ENCODE data around the gene SLC44A1.

SLC44A1 gene

DNA sequence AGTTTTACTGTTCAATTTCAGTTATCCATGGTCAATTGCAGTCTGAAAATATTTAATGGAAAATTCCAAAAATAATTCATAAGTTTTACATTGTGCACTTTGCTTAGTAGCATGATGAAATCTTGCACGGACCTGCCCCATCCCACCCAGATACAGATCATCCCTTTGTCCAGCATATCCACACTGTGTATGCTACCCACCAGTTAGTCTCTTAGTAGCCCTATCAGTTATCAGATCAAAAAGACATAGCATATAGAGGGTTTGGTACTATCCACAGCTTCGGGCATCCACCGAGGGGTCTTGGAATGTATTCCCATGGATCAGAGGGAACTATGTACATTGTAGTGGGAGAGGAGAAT, 97.7 kb downstream of the SLC44A1 start:
- Histone ChIP-seq H3K9me3 (ENCODE audit: insufficient read depth, low read length) (no peaks in the 10 kb centered on the region), H3K4me3 (ENCODE audit: insufficient read length, low read depth) (no peak overlapping the region), H3K27me3 (ENCODE audit: insufficient read depth, insufficient read length) (no peaks in the 10 kb centered on the region), H3K9ac (ENCODE audit: insufficient read length, low read depth) (no peak overlapping the region), H3K4me1 (ENCODE audit: insufficient read depth, insufficient read length) (no peaks in the 10 kb centered on the region), H3K36me3 (ENCODE audit: insufficient read depth, insufficient read length, low read length) (peaks cover 15% of the 10 kb centered on the region)
- TF ChIP-seq YY1 (IDR thresholded peaks at IDR 0.05; ENCODE audit: insufficient read depth, insufficient read length): no peak
- TF ChIP-seq SUZ12 (IDR thresholded peaks at IDR 0.05; ENCODE audit: extremely low read depth, insufficient read depth, insufficient read length): no peak
- no peak for TF ChIP-seq ZNF274 (IDR thresholded peaks at IDR 0.05; ENCODE audit: low read depth, low read length)
- no peak for DNase-seq (ENCODE audit: low read depth, low spot score)

DNA sequence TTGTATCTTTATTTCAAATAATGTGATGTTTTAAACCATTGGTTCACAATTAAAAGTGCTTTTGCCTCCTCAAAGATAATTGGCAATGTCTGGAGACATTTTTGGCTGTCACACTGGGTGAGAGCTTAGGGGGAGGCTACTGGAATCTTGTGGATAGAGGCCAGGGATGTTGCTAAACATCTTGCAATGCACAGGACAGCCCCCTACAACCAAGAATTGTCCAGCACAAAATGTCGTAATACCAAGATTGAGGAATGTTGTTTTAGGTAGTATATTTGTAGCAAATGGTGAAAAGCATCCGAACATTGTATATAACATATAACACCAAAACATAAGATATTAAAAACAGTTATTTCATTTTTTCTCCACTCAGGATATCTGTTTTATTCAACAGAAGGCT, 99.8 kb downstream of the SLC44A1 start:
- no peak for DNase-seq (ENCODE audit: low read depth, low spot score)
- Histone ChIP-seq H3K27me3 (ENCODE audit: insufficient read depth, insufficient read length) (no peaks in the 10 kb centered on the region), H3K4me1 (ENCODE audit: insufficient read depth, insufficient read length) (no peaks in the 10 kb centered on the region), H3K9me3 (ENCODE audit: insufficient read depth, low read length) (no peaks in the 10 kb centered on the region), H3K36me3 (ENCODE audit: insufficient read depth, insufficient read length, low read length) (peaks cover 9% of the 10 kb centered on the region), H3K9ac (ENCODE audit: insufficient read length, low read depth) (no peak overlapping the region), H3K4me3 (ENCODE audit: insufficient read length, low read depth) (no peak overlapping the region)
- TF ChIP-seq YY1 (IDR thresholded peaks at IDR 0.05; ENCODE audit: insufficient read depth, insufficient read length) (no peak), SUZ12 (IDR thresholded peaks at IDR 0.05; ENCODE audit: extremely low read depth, insufficient read depth, insufficient read length) (no peak), ZNF274 (IDR thresholded peaks at IDR 0.05; ENCODE audit: low read depth, low read length) (no peak)

DNA sequence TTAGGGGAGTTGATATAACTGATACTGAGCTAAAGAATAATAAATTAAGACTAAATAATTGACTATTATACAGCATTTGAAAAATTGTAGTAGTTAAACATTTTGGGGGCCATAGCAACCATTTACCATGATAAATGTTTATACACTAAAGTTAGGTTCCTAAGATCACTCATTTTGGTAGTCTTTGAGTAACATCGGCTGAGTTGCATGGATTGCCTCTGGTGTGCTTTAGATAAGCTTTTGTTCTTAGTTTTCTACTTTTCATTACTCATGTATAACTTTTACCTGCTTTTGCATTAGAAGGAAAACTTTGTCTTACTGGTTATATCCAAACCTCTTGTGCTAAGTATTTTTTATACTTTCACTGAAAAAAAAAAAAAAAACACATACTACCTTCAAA, 101.2 kb downstream of the SLC44A1 start:
- DNase-seq (ENCODE audit: low read depth, low spot score): no peak
- Histone ChIP-seq H3K4me1 (ENCODE audit: insufficient read depth, insufficient read length) (no peaks in the 10 kb centered on the region), H3K9me3 (ENCODE audit: insufficient read depth, low read length) (no peaks in the 10 kb centered on the region), H3K4me3 (ENCODE audit: insufficient read length, low read depth) (no peak overlapping the region), H3K9ac (ENCODE audit: insufficient read length, low read depth) (no peak overlapping the region), H3K27me3 (ENCODE audit: insufficient read depth, insufficient read length) (no peaks in the 10 kb centered on the region), H3K36me3 (ENCODE audit: insufficient read depth, insufficient read length, low read length) (peaks cover 15% of the 10 kb centered on the region)
- TF ChIP-seq YY1 (IDR thresholded peaks at IDR 0.05; ENCODE audit: insufficient read depth, insufficient read length): no peak
- TF ChIP-seq SUZ12 (IDR thresholded peaks at IDR 0.05; ENCODE audit: extremely low read depth, insufficient read depth, insufficient read length): no peak
- no peak for TF ChIP-seq ZNF274 (IDR thresholded peaks at IDR 0.05; ENCODE audit: low read depth, low read length)

DNA sequence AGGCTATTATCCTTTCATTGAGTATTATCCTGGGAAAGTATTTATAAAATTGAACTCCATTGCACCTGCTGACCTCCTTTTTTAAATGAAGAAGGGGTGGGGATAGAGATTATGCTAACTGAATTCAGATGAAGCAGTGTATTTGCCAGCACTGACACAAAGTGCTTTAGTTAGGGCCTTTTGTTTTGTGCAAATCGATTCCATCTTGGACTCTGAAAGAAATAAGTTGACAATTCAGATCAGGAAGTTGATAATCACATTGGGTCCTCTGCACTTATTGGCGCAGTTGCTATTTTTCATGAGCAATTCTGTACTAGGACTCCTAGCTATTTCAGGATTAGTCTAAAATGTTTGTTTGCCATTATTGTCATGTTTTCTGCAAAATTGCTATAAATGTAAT, 101.8 kb downstream of the SLC44A1 start:
- no peak for DNase-seq (ENCODE audit: low read depth, low spot score)
- Histone ChIP-seq H3K4me1 (ENCODE audit: insufficient read depth, insufficient read length) (no peaks in the 10 kb centered on the region), H3K36me3 (ENCODE audit: insufficient read depth, insufficient read length, low read length) (peaks cover 15% of the 10 kb centered on the region), H3K9me3 (ENCODE audit: insufficient read depth, low read length) (no peaks in the 10 kb centered on the region), H3K27me3 (ENCODE audit: insufficient read depth, insufficient read length) (no peaks in the 10 kb centered on the region), H3K9ac (ENCODE audit: insufficient read length, low read depth) (no peak overlapping the region), H3K4me3 (ENCODE audit: insufficient read length, low read depth) (no peak overlapping the region)
- TF ChIP-seq ZNF274 (IDR thresholded peaks at IDR 0.05; ENCODE audit: low read depth, low read length): no peak
- TF ChIP-seq SUZ12 (IDR thresholded peaks at IDR 0.05; ENCODE audit: extremely low read depth, insufficient read depth, insufficient read length): no peak
- no peak for TF ChIP-seq YY1 (IDR thresholded peaks at IDR 0.05; ENCODE audit: insufficient read depth, insufficient read length)

DNA sequence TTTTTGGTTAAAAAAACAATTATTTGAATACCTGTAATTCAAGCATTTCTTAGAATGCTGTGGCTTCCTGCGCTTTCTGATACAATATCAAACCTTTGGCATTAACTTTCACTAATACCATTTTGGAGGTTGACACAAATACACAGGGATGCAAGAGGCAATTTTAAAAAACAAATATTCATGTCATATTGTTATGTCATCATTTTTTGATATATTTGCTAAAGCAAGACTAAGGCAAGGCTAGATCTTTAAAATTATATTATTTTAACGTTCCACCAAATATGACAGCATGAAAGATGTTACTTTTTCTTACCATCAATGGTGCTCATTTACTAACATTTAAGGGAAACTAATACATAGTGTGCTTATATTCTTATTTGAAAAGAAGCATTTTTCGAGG, 110.0 kb downstream of the SLC44A1 start:
- Histone ChIP-seq H3K27me3 (ENCODE audit: insufficient read depth, insufficient read length) (no peaks in the 10 kb centered on the region), H3K4me3 (ENCODE audit: insufficient read length, low read depth) (no peak overlapping the region), H3K9me3 (ENCODE audit: insufficient read depth, low read length) (no peaks in the 10 kb centered on the region), H3K36me3 (ENCODE audit: insufficient read depth, insufficient read length, low read length) (peaks cover 13% of the 10 kb centered on the region), H3K4me1 (ENCODE audit: insufficient read depth, insufficient read length) (no peaks in the 10 kb centered on the region), H3K9ac (ENCODE audit: insufficient read length, low read depth) (no peak overlapping the region)
- DNase-seq (ENCODE audit: low read depth, low spot score): no peak
- TF ChIP-seq ZNF274 (IDR thresholded peaks at IDR 0.05; ENCODE audit: low read depth, low read length): no peak
- TF ChIP-seq YY1 (IDR thresholded peaks at IDR 0.05; ENCODE audit: insufficient read depth, insufficient read length): no peak
- TF ChIP-seq SUZ12 (IDR thresholded peaks at IDR 0.05; ENCODE audit: extremely low read depth, insufficient read depth, insufficient read length): no peak

DNA sequence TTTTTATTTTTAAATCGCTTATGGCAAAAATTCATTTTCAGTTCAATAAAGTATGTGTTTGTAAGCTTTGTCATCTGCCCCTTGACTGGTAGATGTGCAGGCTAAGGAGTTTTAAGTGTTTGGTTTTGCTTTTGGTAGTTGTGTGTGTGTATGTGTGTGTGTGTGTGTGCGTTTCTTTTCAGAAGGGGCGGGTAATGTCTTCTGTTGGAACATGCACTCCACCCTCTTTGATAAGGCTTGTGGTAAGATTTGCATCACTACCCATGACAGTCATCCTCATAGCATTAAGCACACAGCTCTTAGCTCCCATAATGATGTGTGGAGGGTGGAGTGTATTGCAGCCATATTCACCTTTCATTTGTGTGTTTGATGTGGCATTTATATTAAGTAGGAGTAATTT, 111.3 kb downstream of the SLC44A1 start:
- Histone ChIP-seq H3K4me3 (ENCODE audit: insufficient read length, low read depth) (no peak overlapping the region), H3K9me3 (ENCODE audit: insufficient read depth, low read length) (no peaks in the 10 kb centered on the region), H3K27me3 (ENCODE audit: insufficient read depth, insufficient read length) (no peaks in the 10 kb centered on the region), H3K36me3 (ENCODE audit: insufficient read depth, insufficient read length, low read length) (peaks cover 18% of the 10 kb centered on the region), H3K4me1 (ENCODE audit: insufficient read depth, insufficient read length) (no peaks in the 10 kb centered on the region), H3K9ac (ENCODE audit: insufficient read length, low read depth) (no peak overlapping the region)
- no peak for DNase-seq (ENCODE audit: low read depth, low spot score)
- TF ChIP-seq YY1 (IDR thresholded peaks at IDR 0.05; ENCODE audit: insufficient read depth, insufficient read length): no peak
- no peak for TF ChIP-seq SUZ12 (IDR thresholded peaks at IDR 0.05; ENCODE audit: extremely low read depth, insufficient read depth, insufficient read length)
- no peak for TF ChIP-seq ZNF274 (IDR thresholded peaks at IDR 0.05; ENCODE audit: low read depth, low read length)

DNA sequence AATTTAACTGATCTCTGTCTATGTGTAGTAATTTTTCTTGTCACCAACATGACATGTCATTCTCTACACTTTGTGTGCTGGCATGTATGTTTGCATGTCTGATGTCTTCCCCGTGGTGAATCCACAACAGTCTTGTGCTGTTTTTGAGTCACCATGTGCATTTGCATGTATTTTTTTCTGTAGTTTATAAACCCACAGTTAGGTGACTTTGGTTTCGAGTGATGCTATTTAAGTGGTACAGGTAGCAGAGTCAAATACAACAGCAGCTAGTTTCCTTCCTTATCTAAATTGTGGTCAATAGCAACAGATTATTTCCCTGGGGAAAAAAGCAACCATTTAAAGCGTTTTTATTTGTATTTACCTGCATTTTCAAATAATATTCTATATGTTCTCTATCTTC, 113.5 kb downstream of the SLC44A1 start:
- no peak overlapping the region for H3K4me3 ChIP-seq (ENCODE audit: insufficient read length, low read depth)
- no peaks in the 10 kb centered on the region for H3K9me3 ChIP-seq (ENCODE audit: insufficient read depth, low read length)
- TF ChIP-seq SUZ12 (IDR thresholded peaks at IDR 0.05; ENCODE audit: extremely low read depth, insufficient read depth, insufficient read length) (no peak), YY1 (IDR thresholded peaks at IDR 0.05; ENCODE audit: insufficient read depth, insufficient read length) (no peak), ZNF274 (IDR thresholded peaks at IDR 0.05; ENCODE audit: low read depth, low read length) (no peak)
- no peak for DNase-seq (ENCODE audit: low read depth, low spot score)
- H3K27me3 ChIP-seq (ENCODE audit: insufficient read depth, insufficient read length): no peaks in the 10 kb centered on the region
- H3K9ac ChIP-seq (ENCODE audit: insufficient read length, low read depth): no peak overlapping the region
- peaks cover 27% of the 10 kb centered on the region for H3K36me3 ChIP-seq (ENCODE audit: insufficient read depth, insufficient read length, low read length)
- no peaks in the 10 kb centered on the region for H3K4me1 ChIP-seq (ENCODE audit: insufficient read depth, insufficient read length)

DNA sequence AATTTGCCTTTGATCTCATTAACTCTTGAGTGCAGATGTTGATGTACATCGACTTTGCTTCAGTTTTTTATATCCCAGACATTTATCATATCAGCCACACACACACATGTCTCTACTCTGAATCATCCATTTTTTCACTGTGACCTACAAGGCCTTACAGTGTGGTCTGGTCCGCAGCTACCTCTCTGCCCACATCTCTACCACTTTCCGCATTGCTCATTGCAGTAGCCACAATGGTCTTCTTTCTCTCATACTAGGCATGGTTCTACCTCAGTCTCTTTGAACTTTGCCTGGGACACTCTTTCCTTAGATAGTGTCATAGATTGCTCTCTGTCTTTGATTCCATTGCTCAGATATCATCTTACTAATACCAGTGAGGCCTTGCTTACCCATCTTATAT, 115.4 kb downstream of the SLC44A1 start:
- Histone ChIP-seq H3K4me1 (ENCODE audit: insufficient read depth, insufficient read length) (no peaks in the 10 kb centered on the region), H3K9me3 (ENCODE audit: insufficient read depth, low read length) (no peaks in the 10 kb centered on the region), H3K27me3 (ENCODE audit: insufficient read depth, insufficient read length) (no peaks in the 10 kb centered on the region), H3K4me3 (ENCODE audit: insufficient read length, low read depth) (no peak overlapping the region), H3K36me3 (ENCODE audit: insufficient read depth, insufficient read length, low read length) (peaks cover 39% of the 10 kb centered on the region), H3K9ac (ENCODE audit: insufficient read length, low read depth) (no peak overlapping the region)
- no peak for TF ChIP-seq ZNF274 (IDR thresholded peaks at IDR 0.05; ENCODE audit: low read depth, low read length)
- TF ChIP-seq SUZ12 (IDR thresholded peaks at IDR 0.05; ENCODE audit: extremely low read depth, insufficient read depth, insufficient read length): no peak
- TF ChIP-seq YY1 (IDR thresholded peaks at IDR 0.05; ENCODE audit: insufficient read depth, insufficient read length): no peak
- DNase-seq (ENCODE audit: low read depth, low spot score): no peak
